ENCODE measurements around the gene FHIT. TPM values are rescaled to one million over a fixed set of nuclear protein-coding genes. Genes with fewer than 3 reads are reported as not detected.

FHIT gene
- total RNA-seq, 1 donor from 2014 or later = 20.2 TPM

DNA sequence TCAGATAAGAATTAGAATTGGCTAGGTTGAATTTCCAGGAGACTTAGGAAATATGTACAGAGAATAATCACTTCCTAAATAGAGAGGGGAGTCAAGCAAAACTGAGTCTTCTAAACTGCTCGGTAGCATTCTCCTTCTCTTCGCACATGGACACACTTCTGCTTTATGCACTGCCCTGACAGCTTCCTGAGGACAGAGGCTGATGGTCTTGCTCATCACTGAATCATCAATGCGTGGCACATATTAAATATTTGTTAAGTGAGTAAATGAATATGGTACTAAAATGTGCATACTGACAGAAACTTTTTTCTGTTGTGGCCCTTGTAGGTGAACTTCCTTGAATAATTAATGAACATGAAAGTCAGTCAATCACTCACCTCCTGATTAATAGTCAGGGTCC lies 315.5 kb downstream of the FHIT start:
- TF ChIP-seq, protein P1, sequence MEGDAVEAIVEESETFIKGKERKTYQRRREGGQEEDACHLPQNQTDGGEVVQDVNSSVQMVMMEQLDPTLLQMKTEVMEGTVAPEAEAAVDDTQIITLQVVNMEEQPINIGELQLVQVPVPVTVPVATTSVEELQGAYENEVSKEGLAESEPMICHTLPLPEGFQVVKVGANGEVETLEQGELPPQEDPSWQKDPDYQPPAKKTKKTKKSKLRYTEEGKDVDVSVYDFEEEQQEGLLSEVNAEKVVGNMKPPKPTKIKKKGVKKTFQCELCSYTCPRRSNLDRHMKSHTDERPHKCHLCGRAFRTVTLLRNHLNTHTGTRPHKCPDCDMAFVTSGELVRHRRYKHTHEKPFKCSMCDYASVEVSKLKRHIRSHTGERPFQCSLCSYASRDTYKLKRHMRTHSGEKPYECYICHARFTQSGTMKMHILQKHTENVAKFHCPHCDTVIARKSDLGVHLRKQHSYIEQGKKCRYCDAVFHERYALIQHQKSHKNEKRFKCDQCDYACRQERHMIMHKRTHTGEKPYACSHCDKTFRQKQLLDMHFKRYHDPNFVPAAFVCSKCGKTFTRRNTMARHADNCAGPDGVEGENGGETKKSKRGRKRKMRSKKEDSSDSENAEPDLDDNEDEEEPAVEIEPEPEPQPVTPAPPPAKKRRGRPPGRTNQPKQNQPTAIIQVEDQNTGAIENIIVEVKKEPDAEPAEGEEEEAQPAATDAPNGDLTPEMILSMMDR (IDR thresholded peaks at IDR 0.05; ENCODE audit: unreplicated experiment) = no peak
- peaks cover 9% of the 10 kb centered on the region for H3K4me1 Mint-ChIP-seq (ENCODE audit: unreplicated experiment)
- no peaks in the 10 kb centered on the region for H3K27me3 Mint-ChIP-seq (ENCODE audit: unreplicated experiment)
- no peak overlapping the region for H3K4me3 Mint-ChIP-seq (ENCODE audit: unreplicated experiment)
- H3K27ac Mint-ChIP-seq (ENCODE audit: unreplicated experiment) = no peak overlapping the region
- no peak for DNase-seq (ENCODE audit: low spot score)
- H3K9me3 Mint-ChIP-seq (ENCODE audit: unreplicated experiment) = no peaks in the 10 kb centered on the region
- no peaks in the 10 kb centered on the region for H3K36me3 Mint-ChIP-seq (ENCODE audit: low read depth, unreplicated experiment)

DNA sequence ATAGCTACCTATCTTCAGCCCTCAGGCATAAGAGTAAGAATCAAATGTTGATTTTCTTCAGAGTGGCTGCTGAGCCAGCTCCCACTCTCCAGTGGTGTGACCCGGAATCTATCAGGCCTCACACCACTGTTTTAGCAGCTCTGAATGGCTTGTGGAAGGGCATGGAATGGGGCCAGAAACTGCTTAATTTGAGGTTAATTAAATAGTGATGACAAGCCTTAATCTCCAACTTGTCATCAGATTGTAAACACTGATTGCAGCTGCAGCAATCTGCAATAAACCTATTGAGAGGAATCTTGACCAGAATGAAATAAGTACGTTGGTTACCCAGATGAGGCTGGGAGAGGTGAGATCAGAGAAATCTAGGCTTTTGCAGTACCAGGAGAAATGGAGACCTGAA lies 317.4 kb downstream of the FHIT start:
- no peaks in the 10 kb centered on the region for H3K27me3 Mint-ChIP-seq (ENCODE audit: unreplicated experiment)
- H3K36me3 Mint-ChIP-seq (ENCODE audit: low read depth, unreplicated experiment) = no peaks in the 10 kb centered on the region
- no peak for DNase-seq (ENCODE audit: low spot score)
- H3K4me3 Mint-ChIP-seq (ENCODE audit: unreplicated experiment) = no peak overlapping the region
- no peaks in the 10 kb centered on the region for H3K9me3 Mint-ChIP-seq (ENCODE audit: unreplicated experiment)
- TF ChIP-seq, protein P1 (IDR thresholded peaks at IDR 0.05; ENCODE audit: unreplicated experiment) = no peak
- no peak overlapping the region for H3K27ac Mint-ChIP-seq (ENCODE audit: unreplicated experiment)
- peaks cover 9% of the 10 kb centered on the region for H3K4me1 Mint-ChIP-seq (ENCODE audit: unreplicated experiment)

DNA sequence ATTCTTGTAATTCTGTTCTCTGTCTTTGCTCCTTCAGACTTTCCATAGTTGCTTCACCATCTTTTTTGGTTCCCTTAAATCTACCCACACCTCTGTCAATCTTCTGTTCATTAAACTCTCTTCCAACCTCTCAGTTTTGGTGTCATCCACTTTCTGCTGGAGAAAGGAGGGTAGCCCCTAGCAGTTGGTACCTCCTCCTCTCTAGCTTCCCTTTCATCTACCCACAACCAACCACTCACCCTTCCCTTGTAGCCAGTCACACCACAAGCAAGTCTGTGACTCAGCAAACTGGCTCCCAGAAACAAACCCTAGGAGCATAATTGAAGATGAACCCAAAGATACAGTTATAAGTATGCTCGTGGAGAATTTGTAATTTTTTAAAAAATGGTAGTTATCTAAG lies 318.6 kb downstream of the FHIT start:
- TF ChIP-seq, protein P1 (IDR thresholded peaks at IDR 0.05; ENCODE audit: unreplicated experiment) = no peak
- H3K4me1 Mint-ChIP-seq (ENCODE audit: unreplicated experiment) = peaks cover 9% of the 10 kb centered on the region

DNA sequence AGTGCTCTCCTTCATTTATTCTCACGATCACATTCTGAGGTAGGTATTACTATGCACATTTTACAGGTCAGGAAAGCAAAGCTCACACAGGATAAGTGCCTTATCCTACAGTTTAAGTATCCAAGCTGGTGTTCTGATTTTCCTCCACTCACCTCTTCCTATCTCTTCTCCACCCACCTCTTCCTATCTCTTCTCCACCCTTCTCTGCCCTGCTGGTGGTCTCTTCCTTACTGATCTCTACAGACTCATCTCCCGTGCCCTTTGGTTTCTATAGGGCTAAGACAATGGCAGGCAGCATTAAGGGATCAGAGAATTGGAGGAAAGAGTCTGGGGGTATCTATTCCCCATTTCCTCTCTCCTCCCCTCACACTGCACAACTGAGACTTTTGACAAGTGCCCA lies 319.1 kb downstream of the FHIT start:
- H3K4me3 Mint-ChIP-seq (ENCODE audit: unreplicated experiment) = no peak overlapping the region
- no peaks in the 10 kb centered on the region for H3K9me3 Mint-ChIP-seq (ENCODE audit: unreplicated experiment)
- TF ChIP-seq, protein P1 (IDR thresholded peaks at IDR 0.05; ENCODE audit: unreplicated experiment) = no peak

More for the DNA sequence above, 318.6 kb downstream of the FHIT start:
- no peak overlapping the region for H3K4me3 Mint-ChIP-seq (ENCODE audit: unreplicated experiment)
- H3K27me3 Mint-ChIP-seq (ENCODE audit: unreplicated experiment) = no peaks in the 10 kb centered on the region
- no peaks in the 10 kb centered on the region for H3K36me3 Mint-ChIP-seq (ENCODE audit: low read depth, unreplicated experiment)
- H3K27ac Mint-ChIP-seq (ENCODE audit: unreplicated experiment) = no peak overlapping the region
- no peak for DNase-seq (ENCODE audit: low spot score)
- H3K9me3 Mint-ChIP-seq (ENCODE audit: unreplicated experiment) = no peaks in the 10 kb centered on the region

DNA sequence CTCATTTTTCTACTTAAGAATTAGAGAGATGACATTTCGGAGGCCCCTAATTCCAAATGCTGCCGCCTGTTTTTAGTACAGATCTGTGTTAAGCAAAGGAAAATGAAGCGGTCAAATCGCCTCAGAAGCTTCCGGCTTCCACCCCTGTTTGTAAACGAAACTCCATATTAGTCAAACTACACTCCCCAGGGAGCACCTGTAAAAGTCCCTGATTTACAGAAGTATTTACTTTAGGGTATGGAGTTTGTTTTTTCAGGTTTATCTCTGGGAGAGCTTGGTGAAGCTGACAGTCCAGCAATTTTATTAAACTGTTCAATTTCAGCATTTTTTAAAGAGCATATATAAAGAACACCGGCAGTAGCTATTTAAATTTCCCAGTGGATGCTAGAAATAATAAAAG lies 319.8 kb downstream of the FHIT start:
- Mint-ChIP-seq H3K36me3 (ENCODE audit: low read depth, unreplicated experiment) (peaks cover 2% of the 10 kb centered on the region), H3K27ac (ENCODE audit: unreplicated experiment) (no peak overlapping the region), H3K9me3 (ENCODE audit: unreplicated experiment) (peaks cover 1% of the 10 kb centered on the region), H3K4me1 (ENCODE audit: unreplicated experiment) (peaks cover 9% of the 10 kb centered on the region), H3K4me3 (ENCODE audit: unreplicated experiment) (no peak overlapping the region), H3K27me3 (ENCODE audit: unreplicated experiment) (peaks cover 2% of the 10 kb centered on the region)
- DNase-seq (ENCODE audit: low spot score) = no peak
- TF ChIP-seq, protein P1 (IDR thresholded peaks at IDR 0.05; ENCODE audit: unreplicated experiment) = no peak

More for the DNA sequence above, 319.1 kb downstream of the FHIT start:
- peaks cover 9% of the 10 kb centered on the region for H3K4me1 Mint-ChIP-seq (ENCODE audit: unreplicated experiment)
- DNase-seq (ENCODE audit: low spot score) = no peak
- no peaks in the 10 kb centered on the region for H3K27me3 Mint-ChIP-seq (ENCODE audit: unreplicated experiment)
- no peak overlapping the region for H3K27ac Mint-ChIP-seq (ENCODE audit: unreplicated experiment)
- H3K36me3 Mint-ChIP-seq (ENCODE audit: low read depth, unreplicated experiment) = no peaks in the 10 kb centered on the region
